Measurements from ENCODE around the gene PCAT6.

DNA sequence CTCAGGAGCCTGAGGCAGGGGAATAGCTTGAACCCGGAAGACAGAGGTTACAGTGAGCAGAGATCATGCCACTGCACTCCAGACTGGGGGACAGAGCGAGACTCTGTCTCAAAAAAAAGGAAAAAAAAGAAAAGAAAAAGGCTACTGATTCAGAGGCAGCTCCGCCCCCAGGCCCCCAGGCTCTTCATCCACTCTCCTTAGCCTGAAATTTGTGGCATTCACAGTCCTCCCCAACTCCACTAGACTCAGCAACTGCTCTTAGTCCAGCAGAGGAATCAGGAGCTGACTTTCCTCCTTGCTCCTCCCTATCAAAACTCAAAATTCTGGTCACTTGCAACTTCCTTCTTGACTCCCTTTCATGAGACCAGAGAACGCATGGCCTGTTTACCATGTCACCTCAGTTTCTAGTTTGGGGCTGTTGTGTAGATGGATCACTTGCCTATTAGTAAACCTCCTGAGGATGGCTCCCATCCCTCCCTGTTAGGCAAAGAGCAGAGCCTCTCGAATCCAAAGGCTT lies 27.1 kb downstream of the PCAT6 start:
- TF ChIP-seq, protein P1, sequence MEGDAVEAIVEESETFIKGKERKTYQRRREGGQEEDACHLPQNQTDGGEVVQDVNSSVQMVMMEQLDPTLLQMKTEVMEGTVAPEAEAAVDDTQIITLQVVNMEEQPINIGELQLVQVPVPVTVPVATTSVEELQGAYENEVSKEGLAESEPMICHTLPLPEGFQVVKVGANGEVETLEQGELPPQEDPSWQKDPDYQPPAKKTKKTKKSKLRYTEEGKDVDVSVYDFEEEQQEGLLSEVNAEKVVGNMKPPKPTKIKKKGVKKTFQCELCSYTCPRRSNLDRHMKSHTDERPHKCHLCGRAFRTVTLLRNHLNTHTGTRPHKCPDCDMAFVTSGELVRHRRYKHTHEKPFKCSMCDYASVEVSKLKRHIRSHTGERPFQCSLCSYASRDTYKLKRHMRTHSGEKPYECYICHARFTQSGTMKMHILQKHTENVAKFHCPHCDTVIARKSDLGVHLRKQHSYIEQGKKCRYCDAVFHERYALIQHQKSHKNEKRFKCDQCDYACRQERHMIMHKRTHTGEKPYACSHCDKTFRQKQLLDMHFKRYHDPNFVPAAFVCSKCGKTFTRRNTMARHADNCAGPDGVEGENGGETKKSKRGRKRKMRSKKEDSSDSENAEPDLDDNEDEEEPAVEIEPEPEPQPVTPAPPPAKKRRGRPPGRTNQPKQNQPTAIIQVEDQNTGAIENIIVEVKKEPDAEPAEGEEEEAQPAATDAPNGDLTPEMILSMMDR (IDR thresholded peaks at IDR 0.05; ENCODE audit: control extremely low read depth in 1 of 3, insufficient read depth in 1 of 3, low read depth in 1 of 3, low read length in 3 of 3) = no peak
- TF ChIP-seq MAFK (IDR thresholded peaks at IDR 0.05; ENCODE audit: low read depth, low read length) = no peak
- no peak for TF ChIP-seq TEAD4 (IDR thresholded peaks at IDR 0.05; ENCODE audit: low read depth, low read length)
- TF ChIP-seq, protein P2, sequence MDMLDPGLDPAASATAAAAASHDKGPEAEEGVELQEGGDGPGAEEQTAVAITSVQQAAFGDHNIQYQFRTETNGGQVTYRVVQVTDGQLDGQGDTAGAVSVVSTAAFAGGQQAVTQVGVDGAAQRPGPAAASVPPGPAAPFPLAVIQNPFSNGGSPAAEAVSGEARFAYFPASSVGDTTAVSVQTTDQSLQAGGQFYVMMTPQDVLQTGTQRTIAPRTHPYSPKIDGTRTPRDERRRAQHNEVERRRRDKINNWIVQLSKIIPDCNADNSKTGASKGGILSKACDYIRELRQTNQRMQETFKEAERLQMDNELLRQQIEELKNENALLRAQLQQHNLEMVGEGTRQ (IDR thresholded peaks at IDR 0.05; ENCODE audit: low read length) = no peak
- no peak for TF ChIP-seq SIN3A (conservative IDR thresholded peaks at IDR 0.05 in 1 of 2, IDR thresholded peaks at IDR 0.05 in 1 of 2; ENCODE audit: low read depth in 1 of 2, low read length in 2 of 2)
- TF ChIP-seq RAD21 (IDR thresholded peaks at IDR 0.05 in 1 of 2, conservative IDR thresholded peaks at IDR 0.05 in 1 of 2; ENCODE audit: low read depth in 2 of 2, low read length in 2 of 2) = no peak
- no peak for TF ChIP-seq POLR2AphosphoS5 (IDR thresholded peaks at IDR 0.05; ENCODE audit: low read depth, low read length)
- TF ChIP-seq CBX5 (IDR thresholded peaks at IDR 0.05; ENCODE audit: low read depth, low read length) = no peak
- no peak for TF ChIP-seq JUND (IDR thresholded peaks at IDR 0.05; ENCODE audit: low read length)
- no peak for TF ChIP-seq EP300 (IDR thresholded peaks at IDR 0.05; ENCODE audit: borderline replicate concordance in 1 of 2, low read depth in 2 of 2, low read length in 2 of 2)
